Measurements from ENCODE around the gene FRY.
A peak's percentile ranks its signal among the peaks of the same experiment; 100 is the strongest.

GRCh38 chr13:32001154-32001768 lies 30.3 kb upstream of the FRY start:
- TF ChIP-seq CTCF (conservative IDR thresholded peaks at IDR 0.05) (peak; percentile 95), ZFX (IDR thresholded peaks at IDR 0.05) (no peak)

Data from C4-2B (cell line).